CD14-positive monocyte (primary cell): ENCODE data around the gene KDM4C. TPM values are rescaled to one million over a fixed set of nuclear protein-coding genes. Genes with fewer than 3 reads are reported as not detected.

Experiments used
- DNase-seq, 3 donors: peaks; one replicate each; pipeline ENCODE4 v3.0.0-alpha.2; 2011 to 2022
- H2AFZ ChIP-seq: 2 replicates; pipeline ENCODE4 v1.6.0; 2012; ENCODE audit warnings: mild to moderate bottlenecking, low read depth, low read length, inconsistent platforms; ENCODE audit not compliant: insufficient read depth, poor library complexity, severe bottlenecking
- H3K27ac ChIP-seq, 2 donors: 1 replicate in 1 of 2; 2 replicates in 1 of 2; pipeline ENCODE4 v1.5.1; 2012 to 2013; ENCODE audit warnings: low read length in 2 of 2, control low read depth in 1 of 2, inconsistent platforms in 1 of 2, low read depth in 1 of 2, mild to moderate bottlenecking in 1 of 2
- H3K27me3 ChIP-seq, 2 donors: one replicate each; pipeline versions ENCODE4 v1.6.0 to v1.6.1; 2011 to 2013; ENCODE audit warnings: low read length in 2 of 2; ENCODE audit not compliant: control insufficient read depth in 2 of 2, insufficient read depth in 2 of 2
- H3K36me3 ChIP-seq, 2 donors: replicated peaks in 1 of 2; 1 replicate in 1 of 2; 2 replicates in 1 of 2; pipeline versions ENCODE4 v1.5.1 to v1.6.1; 2012 to 2013; ENCODE audit warnings: low read length in 2 of 2, control low read depth in 1 of 2, inconsistent platforms in 1 of 2, mild to moderate bottlenecking in 1 of 2; ENCODE audit not compliant: insufficient read depth in 2 of 2, control insufficient read depth in 1 of 2
- H3K4me1 ChIP-seq, 2 donors: 1 replicate in 1 of 2; 2 replicates in 1 of 2; pipeline versions ENCODE4 v1.5.1 to v1.6.1; 2012 to 2013; ENCODE audit warnings: low read length in 2 of 2, control low read depth in 1 of 2, inconsistent platforms in 1 of 2, mild to moderate bottlenecking in 1 of 2, moderate library complexity in 1 of 2; ENCODE audit not compliant: insufficient read depth in 2 of 2, control insufficient read depth in 1 of 2
- H3K4me2 ChIP-seq: replicated peaks from 2 replicates; pipeline ENCODE3; 2012; ENCODE audit warnings: low read length, moderate library complexity, mild to moderate bottlenecking; ENCODE audit not compliant: poor library complexity, severe bottlenecking; ENCODE audit errors: extremely low read depth
- H3K4me3 ChIP-seq, 3 experiments: fragments of 200-600 bp in 1 of 3; sonication (generic) in 1 of 3; replicated peaks in 1 of 3; 1 replicate in 2 of 3; 2 replicates in 1 of 3; pipeline ENCODE4 v1.5.1; 2011 to 2013; ENCODE audit warnings: low read length in 3 of 3, mild to moderate bottlenecking in 3 of 3, control low read depth in 2 of 3, low read depth in 2 of 3, inconsistent platforms in 1 of 3, moderate library complexity in 1 of 3
- H3K79me2 ChIP-seq: 2 replicates; pipeline ENCODE4 v1.6.0; 2012; ENCODE audit warnings: mild to moderate bottlenecking, control low read depth, inconsistent platforms, low read length, moderate library complexity; ENCODE audit not compliant: insufficient read depth
- H3K9ac ChIP-seq: 2 replicates; pipeline ENCODE4 v1.6.0; 2017; ENCODE audit warnings: low read length, mild to moderate bottlenecking; ENCODE audit not compliant: insufficient read depth, poor library complexity, severe bottlenecking
- H3K9me3 ChIP-seq, 2 donors: replicated peaks in 1 of 2; 1 replicate in 1 of 2; 2 replicates in 1 of 2; pipeline versions ENCODE4 v1.5.1 to v1.6.1; 2012 to 2013; ENCODE audit warnings: low read length in 2 of 2, control low read depth in 1 of 2; ENCODE audit not compliant: control insufficient read depth in 1 of 2, insufficient read depth in 1 of 2
- H4K20me1 ChIP-seq: 2 replicates; pipeline ENCODE4 v1.6.0; 2012; ENCODE audit warnings: mild to moderate bottlenecking, low read length, control low read depth, moderate library complexity; ENCODE audit not compliant: insufficient read depth
- H3K27ac Mint-ChIP-seq, 7 donors: one replicate each; pipeline ENCODE4 v1.8.0; 2020; ENCODE audit warnings: mild to moderate bottlenecking in 7 of 7, mixed read lengths in 7 of 7, moderate library complexity in 6 of 7, inconsistent platforms in 2 of 7
- H3K27me3 Mint-ChIP-seq, 3 donors: one replicate each; pipeline ENCODE4 v1.8.0; 2021 to 2022; ENCODE audit warnings: low read depth in 3 of 3, mild to moderate bottlenecking in 3 of 3, mixed read lengths in 3 of 3, moderate library complexity in 3 of 3, inconsistent platforms in 1 of 3
- H3K36me3 Mint-ChIP-seq, 2 donors: one replicate each; pipeline ENCODE4 v1.8.0; 2020; ENCODE audit warnings: mixed read lengths in 2 of 2, inconsistent platforms in 1 of 2, mild to moderate bottlenecking in 1 of 2
- H3K4me1 Mint-ChIP-seq: one replicate; pipeline ENCODE4 v1.8.0; 2020; ENCODE audit warnings: mild to moderate bottlenecking, mixed read lengths
- H3K4me3 Mint-ChIP-seq, 2 donors: one replicate each; pipeline ENCODE4 v1.8.0; 2020; ENCODE audit warnings: mild to moderate bottlenecking in 2 of 2, mixed read lengths in 2 of 2, moderate library complexity in 1 of 2
- H3K9me3 Mint-ChIP-seq, 7 donors: one replicate each; pipeline ENCODE4 v1.8.0; 2020 to 2022; ENCODE audit warnings: mixed read lengths in 7 of 7, mild to moderate bottlenecking in 6 of 7, moderate library complexity in 6 of 7, inconsistent platforms in 2 of 7
- WGBS: methylation state at CpG from one replicate; pipeline ENCODE4 v1.1.5; 2013; ENCODE audit warnings: missing lambda C conversion rate; ENCODE audit not compliant: insufficient coverage; 5-methylcytosine and 5-hydroxymethylcytosine counted together
- intact Hi-C, 2 donors: fragments of 100-400 bp; cut with micrococcal nuclease; formaldehyde crosslinking; loops; one replicate each; pipeline versions ENCODE4 v1.15.0 to v1.15.1; 2023
- polyA plus RNA-seq, 3 donors: library from polyadenylated mRNA; depleted of rRNA in 1 of 3; unstranded in 2 of 3; stranded (reverse) in 1 of 3; fragments of 300-500 nt in 2 of 3; fragments of >200 nt in 1 of 3; fragmentation: Illumina TruSeq in 2 of 3; gene quantifications; 1 replicate in 2 of 3; 2 replicates in 1 of 3; pipeline ENCODE4 v1.2.3, GENCODE V29; 2012 to 2021
- TF ChIP-seq, protein P1 (sequence below): fragments of 200-600 bp; IDR thresholded peaks from one replicate; pipeline ENCODE4 v1.8.0; 2022; ENCODE audit warnings: antibody characterized with exemption, mild to moderate bottlenecking

KDM4C gene
- polyA plus RNA-seq, 3 donors: 15.2 to 36.2 (median 17.1) TPM

DNA sequence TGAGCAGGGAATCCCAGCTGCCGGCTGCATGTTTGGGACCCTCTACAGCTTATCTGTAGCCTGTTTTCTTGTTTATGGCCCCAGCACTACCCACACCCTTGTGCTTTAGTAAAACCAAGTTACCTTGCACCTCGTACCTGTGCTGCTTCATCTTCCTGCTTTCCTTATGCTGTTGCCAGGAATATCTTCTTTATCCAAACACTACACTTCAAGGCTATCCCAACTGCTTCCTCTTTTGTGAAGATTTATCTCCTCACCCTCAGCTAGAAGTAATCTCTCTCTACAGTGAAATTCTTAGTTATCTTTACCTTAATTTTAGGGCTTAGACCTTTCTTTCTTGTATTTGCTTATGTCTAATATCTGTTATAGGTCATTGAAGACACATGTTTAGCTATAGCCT, 171.1 kb downstream of the KDM4C start:
- Histone ChIP-seq H2AFZ (no peak overlapping the region), H3K27ac (no peak overlapping the region), H3K4me2 (no peak overlapping the region), H3K36me3 (no peaks in the 10 kb centered on the region), H3K27me3 (no peaks in the 10 kb centered on the region), H3K9me3 (no peaks in the 10 kb centered on the region), H3K9ac (no peak overlapping the region), H3K79me2 (peaks cover 3% of the 10 kb centered on the region), H4K20me1 (peaks cover 78% of the 10 kb centered on the region), H3K4me1 (no peaks in the 10 kb centered on the region), H3K4me3 (no peak overlapping the region)
- Mint-ChIP-seq H3K4me3 (no peak overlapping the region), H3K4me1 (peaks cover 11% of the 10 kb centered on the region), H3K27ac (peak overlapping the region in 1 of 7 donors; percentile 27), H3K9me3 (no peaks in the 10 kb centered on the region), H3K27me3 (no peaks in the 10 kb centered on the region), H3K36me3 (peaks cover 17 to 26% of the 10 kb centered on the region in 2 donors)
- WGBS: 88% methylated on average over 1 of the region's 2 CpGs
- intact Hi-C loops: no loop called here
- DNase-seq: no peak
- TF ChIP-seq, protein P1, sequence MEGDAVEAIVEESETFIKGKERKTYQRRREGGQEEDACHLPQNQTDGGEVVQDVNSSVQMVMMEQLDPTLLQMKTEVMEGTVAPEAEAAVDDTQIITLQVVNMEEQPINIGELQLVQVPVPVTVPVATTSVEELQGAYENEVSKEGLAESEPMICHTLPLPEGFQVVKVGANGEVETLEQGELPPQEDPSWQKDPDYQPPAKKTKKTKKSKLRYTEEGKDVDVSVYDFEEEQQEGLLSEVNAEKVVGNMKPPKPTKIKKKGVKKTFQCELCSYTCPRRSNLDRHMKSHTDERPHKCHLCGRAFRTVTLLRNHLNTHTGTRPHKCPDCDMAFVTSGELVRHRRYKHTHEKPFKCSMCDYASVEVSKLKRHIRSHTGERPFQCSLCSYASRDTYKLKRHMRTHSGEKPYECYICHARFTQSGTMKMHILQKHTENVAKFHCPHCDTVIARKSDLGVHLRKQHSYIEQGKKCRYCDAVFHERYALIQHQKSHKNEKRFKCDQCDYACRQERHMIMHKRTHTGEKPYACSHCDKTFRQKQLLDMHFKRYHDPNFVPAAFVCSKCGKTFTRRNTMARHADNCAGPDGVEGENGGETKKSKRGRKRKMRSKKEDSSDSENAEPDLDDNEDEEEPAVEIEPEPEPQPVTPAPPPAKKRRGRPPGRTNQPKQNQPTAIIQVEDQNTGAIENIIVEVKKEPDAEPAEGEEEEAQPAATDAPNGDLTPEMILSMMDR: no peak

DNA sequence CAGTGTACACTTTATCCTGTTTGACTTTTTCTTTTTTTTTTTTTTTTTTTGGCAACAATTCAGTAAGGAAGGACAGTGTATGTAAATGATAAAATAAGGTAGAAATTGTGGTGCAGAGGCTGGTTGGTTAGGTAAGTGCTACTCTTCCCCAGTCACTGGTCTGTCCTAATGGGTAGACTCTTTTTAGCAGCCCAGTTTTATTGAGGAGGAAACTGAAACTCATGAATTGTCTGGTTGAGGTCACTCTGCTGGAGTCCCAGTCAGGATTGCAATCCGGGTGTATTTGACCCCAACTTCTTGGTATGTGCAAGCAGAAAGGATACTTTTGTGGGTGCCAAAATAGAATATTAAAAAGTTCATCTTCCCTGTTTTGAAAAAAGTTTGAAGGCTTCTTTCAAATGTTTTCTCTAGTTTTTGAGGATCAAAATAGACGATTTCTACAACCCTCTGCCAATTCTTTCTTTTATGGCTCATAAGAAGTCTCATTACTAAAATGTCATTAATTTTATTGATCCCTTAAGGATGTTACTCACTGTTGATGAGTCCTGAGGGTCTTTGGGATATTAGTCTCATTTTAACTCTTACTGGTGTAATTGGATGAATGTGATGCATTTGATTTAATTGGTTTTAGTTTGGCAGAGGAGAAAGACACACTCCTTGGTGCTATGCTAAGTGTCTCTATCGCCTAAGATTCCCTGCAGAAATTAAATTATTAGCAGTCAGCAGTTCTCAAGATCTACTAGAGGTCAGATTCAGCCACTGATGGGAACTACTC, 171.9 kb downstream of the KDM4C start:
- peaks cover 17 to 26% of the 10 kb centered on the region in 2 donors for H3K36me3 Mint-ChIP-seq
- no peaks in the 10 kb centered on the region for H3K9me3 ChIP-seq
- 63% methylated on average over 2 of the region's 3 CpGs for WGBS
- no peak overlapping the region for H3K4me2 ChIP-seq
- no peaks in the 10 kb centered on the region for H3K4me1 ChIP-seq
- no peaks in the 10 kb centered on the region for H3K27me3 Mint-ChIP-seq
- H3K9ac ChIP-seq: no peak overlapping the region
- H2AFZ ChIP-seq: no peak overlapping the region
- no peak for DNase-seq
- TF ChIP-seq, protein P1: no peak
- no peaks in the 10 kb centered on the region for H3K9me3 Mint-ChIP-seq
- H3K27ac ChIP-seq: no peak overlapping the region
- peaks cover 71% of the 10 kb centered on the region for H4K20me1 ChIP-seq
- no peaks in the 10 kb centered on the region for H3K27me3 ChIP-seq
- no peak overlapping the region for H3K4me3 Mint-ChIP-seq
- intact Hi-C loops: no loop called here
- H3K79me2 ChIP-seq: peaks cover 3% of the 10 kb centered on the region
- peaks cover 6% of the 10 kb centered on the region for H3K4me1 Mint-ChIP-seq
- no peak overlapping the region for H3K4me3 ChIP-seq
- H3K27ac Mint-ChIP-seq: no peak overlapping the region
- H3K36me3 ChIP-seq: no peaks in the 10 kb centered on the region
